ENCODE data around the gene RAP2C.

The RAP2C gene

GRCh38 chrX:132219343-132219768 is at the start of gene RAP2C:
Gene RAP2C, minus strand, starts transcription at chrX:132219447. Its CDS starts 2,179 bp downstream, at chrX:132217268.
- DNase-seq (ENCODE audit: low read depth), result peak; percentile 75

- DNase-seq (ENCODE audit: low read depth), result no peak
These were observed 48.1 kb upstream of the RAP2C start for GRCh38 chrX:132267392-132267791.

- no peak for DNase-seq (ENCODE audit: low read depth)
These were observed 47.5 kb upstream of the RAP2C start for GRCh38 chrX:132266583-132267355.

- no peak for DNase-seq (ENCODE audit: low read depth)
These were observed 43.9 kb upstream of the RAP2C start for GRCh38 chrX:132263127-132263526.

- no peak for DNase-seq (ENCODE audit: low read depth)
These were observed 39.3 kb upstream of the RAP2C start for GRCh38 chrX:132258509-132258908.

GRCh38 chrX:132257116-132257515 is 37.9 kb upstream of the RAP2C start:
- no peak for DNase-seq (ENCODE audit: low read depth)

- DNase-seq (ENCODE audit: low read depth), result no peak
These were observed 16.9 kb upstream of the RAP2C start for GRCh38 chrX:132236121-132236520.

- no peak for DNase-seq (ENCODE audit: low read depth)
These were observed 16.2 kb upstream of the RAP2C start for GRCh38 chrX:132235488-132235887.

- no peak for DNase-seq (ENCODE audit: low read depth)
These were observed 12.3 kb upstream of the RAP2C start for GRCh38 chrX:132231587-132231986.

- DNase-seq (ENCODE audit: low read depth), result no peak
These were observed 8.3 kb upstream of the RAP2C start for GRCh38 chrX:132227383-132228112.

GRCh38 chrX:132226169-132226568 is 6.9 kb upstream of the RAP2C start:
- peak; percentile 14 for DNase-seq (ENCODE audit: low read depth)

GRCh38 chrX:132218100-132218812 is 991 bp downstream of the RAP2C start:
- peak; percentile 88 for DNase-seq (ENCODE audit: low read depth)

- DNase-seq (ENCODE audit: low read depth), result peak; percentile 82
These were observed 1.8 kb downstream of the RAP2C start for GRCh38 chrX:132217203-132218073.

GRCh38 chrX:132216806-132217202 is 2.4 kb downstream of the RAP2C start:
- DNase-seq (ENCODE audit: low read depth), result peak; percentile 53

GRCh38 chrX:132216283-132216682 is 3.0 kb downstream of the RAP2C start:
- DNase-seq (ENCODE audit: low read depth), result no peak

GRCh38 chrX:132214518-132214917 is 4.7 kb downstream of the RAP2C start:
- no peak for DNase-seq (ENCODE audit: low read depth)

GRCh38 chrX:132209527-132209926 is 9.7 kb downstream of the RAP2C start:
- DNase-seq (ENCODE audit: low read depth), result no peak

- DNase-seq (ENCODE audit: low read depth), result no peak
These were observed 10.8 kb downstream of the RAP2C start for GRCh38 chrX:132208422-132208821.

- no peak for DNase-seq (ENCODE audit: low read depth)
These were observed 11.3 kb downstream of the RAP2C start for GRCh38 chrX:132207996-132208395.

GRCh38 chrX:132206259-132206658 is 13.0 kb downstream of the RAP2C start:
- no peak for DNase-seq (ENCODE audit: low read depth)

- DNase-seq (ENCODE audit: low read depth), result no peak
These were observed 14.6 kb downstream of the RAP2C start for GRCh38 chrX:132204629-132205028.

GRCh38 chrX:132200976-132201375 is 18.3 kb downstream of the RAP2C start:
- no peak for DNase-seq (ENCODE audit: low read depth)

Data from ELR (cell line).